Sigmoid colon (tissue), 4 donors: ENCODE measurements around the gene SPEF1.

Experiments used
- CTCF ChIP-seq, 4 experiments: fragments of 450-650 bp in 3 of 4; fragments of 200-600 bp in 1 of 4; IDR thresholded peaks; one replicate each; pipeline ENCODE4 v1.5.1; 2016 to 2019; ENCODE audit warnings: antibody characterized with exemption in 4 of 4, mild to moderate bottlenecking in 3 of 4, moderate library complexity in 2 of 4
- EP300 ChIP-seq, 4 donors: sonication (generic); formaldehyde crosslinking; IDR thresholded peaks; one replicate each; pipeline ENCODE4 v1.6.1; 2017; ENCODE audit warnings: antibody characterized with exemption in 4 of 4
- POLR2AphosphoS5 ChIP-seq, 4 donors: sonication (generic); formaldehyde crosslinking; IDR thresholded peaks; one replicate each; pipeline ENCODE4 v1.6.1; 2017; ENCODE audit warnings: antibody characterized with exemption in 4 of 4

GRCh38 chr20:3786665-3787323, 5.5 kb upstream of the SPEF1 start, which contains the start of gene CENPB:
- TF ChIP-seq POLR2AphosphoS5 (IDR thresholded peaks at IDR 0.05) (peak in 1 of 4 donors; percentile 27), CTCF (IDR thresholded peaks at IDR 0.05) (peak; percentile 17 to 79 (median 39)), EP300 (IDR thresholded peaks at IDR 0.05) (no peak)
